DMS153 treated with DMSO at 0.1 percent for 48 hours (cell line): ENCODE results near the gene HDGF.

Experiments
- DNase-seq: peaks from one replicate; lab custom pipeline; 2025; ENCODE audit not compliant: unreplicated experiment; lab: John Stamatoyannopoulos, UW

HDGF gene

DNA sequence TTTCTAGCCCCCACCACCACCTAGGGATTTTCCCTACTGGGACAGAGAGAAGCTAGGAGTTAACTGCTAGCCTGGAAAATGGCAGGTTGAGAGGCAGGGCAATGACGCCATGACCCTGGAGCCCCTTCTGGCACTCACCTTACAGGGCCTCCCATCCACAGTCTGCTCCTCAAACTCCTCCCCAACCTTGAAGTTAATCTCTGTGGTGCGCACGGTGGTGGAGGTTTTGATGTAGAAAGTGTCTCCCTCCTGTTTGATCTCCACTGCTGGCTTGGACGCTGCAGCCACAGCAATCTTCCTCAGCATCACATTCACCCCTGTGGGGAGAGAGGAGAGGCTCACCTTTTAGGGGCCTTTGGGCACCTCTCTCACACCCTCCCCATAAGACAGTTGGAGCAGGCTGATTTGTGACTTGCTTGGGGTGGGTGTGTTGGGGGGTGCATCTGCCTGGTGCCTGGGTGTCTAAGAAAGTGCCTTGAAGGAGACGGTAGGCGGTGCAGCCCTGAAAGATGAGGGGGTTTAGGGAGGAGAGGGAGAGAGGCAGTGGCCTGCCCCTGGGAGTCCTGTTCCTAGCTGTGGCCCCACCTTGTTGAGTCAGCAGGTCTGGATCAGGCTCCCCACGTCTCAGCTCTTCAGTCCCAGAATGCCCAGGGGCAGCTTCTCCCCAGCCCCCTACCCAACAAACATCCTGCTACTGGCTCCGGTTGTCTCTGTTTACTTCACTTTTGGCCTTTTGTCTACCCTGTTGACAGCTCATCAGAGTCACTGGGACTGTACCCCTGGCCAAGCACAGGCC, 50.5 kb downstream of the HDGF start:
- no peak for DNase-seq

GRCh38 chr1:156698995-156699394, 52.5 kb downstream of the HDGF start:
- DNase-seq, result no peak

- DNase-seq, result peak; percentile 63
These were observed 54.0 kb downstream of the HDGF start for GRCh38 chr1:156697481-156697880.

GRCh38 chr1:156696755-156697154, 54.7 kb downstream of the HDGF start:
- no peak for DNase-seq

- DNase-seq, result no peak
These were observed 56.8 kb downstream of the HDGF start for GRCh38 chr1:156694690-156694962.

- no peak for DNase-seq
These were observed 57.4 kb downstream of the HDGF start for GRCh38 chr1:156693848-156694689.

GRCh38 chr1:156692925-156693847, 58.3 kb downstream of the HDGF start:
- DNase-seq, result peak; percentile 92

DNA sequence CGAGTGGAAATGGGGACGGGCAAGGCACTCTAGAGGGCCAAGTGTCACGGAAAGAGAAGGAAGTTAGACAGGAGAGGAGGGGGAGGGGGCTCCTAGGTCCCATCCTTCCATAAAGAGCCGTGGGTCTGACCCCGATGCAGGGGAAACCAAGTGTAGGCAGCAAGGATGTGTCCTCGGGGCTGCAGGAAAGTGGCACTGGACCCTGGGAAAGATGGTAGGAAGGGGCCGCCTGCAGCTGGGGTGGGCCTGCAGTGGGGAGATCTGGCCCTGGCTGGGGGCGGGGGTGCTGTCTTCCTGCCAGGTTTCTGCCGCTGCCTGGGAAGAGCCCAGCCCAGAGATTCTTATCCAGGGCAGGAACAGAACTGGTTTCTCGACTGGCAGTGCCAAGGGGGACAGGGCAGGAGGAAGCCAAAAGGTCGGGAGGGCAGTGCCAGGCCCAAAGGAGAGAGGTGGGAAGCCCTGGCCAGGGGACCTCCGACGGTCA, 59.0 kb downstream of the HDGF start:
- no peak for DNase-seq
